Mesenchymal stem cell (in vitro differentiated cells and primary cell): Measurements from ENCODE around the gene AKAP13. TPM values are rescaled to one million over a fixed set of nuclear protein-coding genes. Genes with fewer than 3 reads are reported as not detected.
"Not testable (repeated sequence)": the region's sequence is repeated elsewhere in the genome, so short reads cannot be mapped to it uniquely, and the experiment has no call there.

Source experiments
- DNase-seq: peaks from one replicate; pipeline ENCODE4 v3.0.0-alpha.2; 2013
- H2AFZ ChIP-seq: one replicate; pipeline ENCODE4 v1.6.1; 2013; ENCODE audit warnings: low read depth, mild to moderate bottlenecking, control low read depth, inconsistent platforms, low read length, moderate library complexity
- H2AK5ac ChIP-seq: 2 replicates; pipeline ENCODE4 v1.6.1; 2013; ENCODE audit warnings: low read length, moderate library complexity, mild to moderate bottlenecking, inconsistent platforms; ENCODE audit not compliant: severe bottlenecking
- H2BK120ac ChIP-seq: one replicate; pipeline ENCODE4 v1.6.1; 2013; ENCODE audit warnings: low read depth, mild to moderate bottlenecking, inconsistent platforms, low read length, moderate library complexity
- H2BK12ac ChIP-seq, 2 experiments: one replicate each; pipeline ENCODE4 v1.6.1; 2013; ENCODE audit warnings: inconsistent platforms in 2 of 2, low read length in 2 of 2, mild to moderate bottlenecking in 2 of 2, moderate library complexity in 2 of 2, control low read depth in 1 of 2
- H2BK15ac ChIP-seq: one replicate; pipeline ENCODE4 v1.6.1; 2013; ENCODE audit warnings: mild to moderate bottlenecking, low read depth, inconsistent platforms; ENCODE audit not compliant: poor library complexity, severe bottlenecking
- H2BK5ac ChIP-seq: 2 replicates; pipeline ENCODE4 v1.6.1; 2013; ENCODE audit warnings: low read depth, mild to moderate bottlenecking, low read length, control low read depth, inconsistent platforms; ENCODE audit not compliant: poor library complexity, severe bottlenecking
- H3K14ac ChIP-seq, 2 experiments: one replicate each; pipeline ENCODE4 v1.6.1; 2013; ENCODE audit warnings: inconsistent platforms in 2 of 2, low read length in 2 of 2, control low read depth in 1 of 2, mild to moderate bottlenecking in 1 of 2, moderate library complexity in 1 of 2
- H3K18ac ChIP-seq, 2 experiments: one replicate each; pipeline ENCODE4 v1.6.1; 2013; ENCODE audit warnings: inconsistent platforms in 2 of 2, low read length in 2 of 2, control low read depth in 1 of 2, low read depth in 1 of 2, mild to moderate bottlenecking in 1 of 2
- H3K23ac ChIP-seq, 2 experiments: one replicate each; pipeline ENCODE4 v1.6.1; 2013; ENCODE audit warnings: inconsistent platforms in 2 of 2, low read length in 2 of 2, mild to moderate bottlenecking in 2 of 2, moderate library complexity in 2 of 2, control low read depth in 1 of 2
- H3K27ac ChIP-seq: 2 replicates; pipeline ENCODE4 v1.5.1; 2013; ENCODE audit warnings: mild to moderate bottlenecking, moderate library complexity, low read length, control low read depth, inconsistent platforms; ENCODE audit not compliant: poor library complexity, severe bottlenecking
- H3K27me3 ChIP-seq, 2 experiments: 2 replicates each; pipeline versions ENCODE4 v1.6.1 to v1.7.0; 2013; ENCODE audit warnings: low read length in 2 of 2, mild to moderate bottlenecking in 2 of 2, moderate library complexity in 2 of 2, control low read depth in 1 of 2, inconsistent platforms in 1 of 2; ENCODE audit not compliant: control insufficient read depth in 1 of 2, insufficient read depth in 1 of 2
- H3K36me3 ChIP-seq, 2 experiments: 2 replicates each; pipeline versions ENCODE4 v1.6.1 to v1.7.0; 2013; ENCODE audit warnings: low read length in 2 of 2, control low read depth in 1 of 2, inconsistent platforms in 1 of 2, low read depth in 1 of 2, mild to moderate bottlenecking in 1 of 2; ENCODE audit not compliant: insufficient read depth in 2 of 2, control insufficient read depth in 1 of 2
- H3K4ac ChIP-seq, 2 experiments: one replicate each; pipeline ENCODE4 v1.6.1; 2013; ENCODE audit warnings: inconsistent platforms in 2 of 2, low read length in 2 of 2, mild to moderate bottlenecking in 2 of 2, moderate library complexity in 2 of 2, control low read depth in 1 of 2, low read depth in 1 of 2
- H3K4me1 ChIP-seq: 2 replicates; pipeline ENCODE4 v1.6.1; 2013; ENCODE audit warnings: low read depth, low read length, control low read depth; ENCODE audit not compliant: control insufficient read depth, insufficient read depth
- H3K4me2 ChIP-seq: 2 replicates; pipeline ENCODE4 v1.6.1; 2013; ENCODE audit warnings: low read length, mild to moderate bottlenecking, inconsistent platforms; ENCODE audit not compliant: poor library complexity, severe bottlenecking
- H3K4me3 ChIP-seq, 2 experiments: 2 replicates each; pipeline versions ENCODE4 v1.5.1 to v1.7.0; 2013; ENCODE audit warnings: low read length in 2 of 2, mild to moderate bottlenecking in 2 of 2, control low read depth in 1 of 2, low read depth in 1 of 2; ENCODE audit not compliant: insufficient read depth in 1 of 2
- H3K79me1 ChIP-seq: replicated peaks from 2 replicates; pipeline ENCODE4 v1.6.1; 2013; ENCODE audit warnings: mild to moderate bottlenecking, control low read depth, low read length, inconsistent platforms; ENCODE audit not compliant: poor library complexity, severe bottlenecking
- H3K9ac ChIP-seq: 2 replicates; pipeline ENCODE4 v1.7.0; 2013; ENCODE audit warnings: mild to moderate bottlenecking, low read length, moderate library complexity
- H3K9me3 ChIP-seq: 2 replicates; pipeline ENCODE4 v1.7.0; 2013; ENCODE audit warnings: mild to moderate bottlenecking, low read length; ENCODE audit not compliant: control insufficient read depth
- H4K8ac ChIP-seq: one replicate; pipeline ENCODE4 v1.6.1; 2013; ENCODE audit warnings: inconsistent platforms, mild to moderate bottlenecking, low read length, moderate library complexity
- H4K91ac ChIP-seq: one replicate; pipeline ENCODE4 v1.6.1; 2013; ENCODE audit warnings: mild to moderate bottlenecking, low read length, inconsistent platforms
- WGBS: methylation state at CpG from one replicate; pipeline ENCODE4 v1.1.7; 2013; ENCODE audit warnings: mixed read lengths; 5-methylcytosine and 5-hydroxymethylcytosine counted together
- small RNA-seq: library from polyadenylated mRNA; stranded (forward); fragments of <200 nt; extraction: miRNeasy Mini kit (QIAGEN cat#:217004); gene quantifications from one replicate; pipeline ENCODE3, GENCODE V24; 2013; ENCODE audit warnings: low read depth

AKAP13 gene

DNA sequence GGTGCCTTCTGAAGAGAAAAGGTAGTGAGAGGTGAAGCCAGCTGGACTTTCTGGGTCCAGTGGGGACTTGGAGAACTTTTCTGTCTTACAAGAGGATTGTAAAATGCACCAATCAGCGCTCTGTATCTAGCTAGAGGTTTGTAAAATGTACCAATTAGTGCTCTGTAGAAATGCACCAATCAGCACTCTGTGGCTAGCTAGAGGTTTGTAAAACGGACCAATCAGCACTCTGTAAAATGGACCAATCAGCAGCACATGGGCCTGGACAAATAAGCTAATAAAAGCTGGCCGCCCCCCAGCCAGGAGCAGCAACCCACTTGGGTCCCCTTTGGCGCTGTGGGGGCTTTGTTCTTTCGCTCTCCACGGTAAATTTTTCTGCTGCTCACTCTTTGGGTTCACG lies 416.0 kb downstream of the AKAP13 start:
- not testable (repeated sequence) for H2AFZ ChIP-seq, H4K91ac ChIP-seq, H2BK15ac ChIP-seq, H3K18ac ChIP-seq, H3K14ac ChIP-seq, H2BK12ac ChIP-seq, H3K9ac ChIP-seq, H3K23ac ChIP-seq, H4K8ac ChIP-seq, H3K4me2 ChIP-seq, DNase-seq, H2AK5ac ChIP-seq, H3K27ac ChIP-seq, H3K4me3 ChIP-seq, H3K4ac ChIP-seq, H3K36me3 ChIP-seq, H2BK5ac ChIP-seq, H2BK120ac ChIP-seq, H3K9me3 ChIP-seq
- Histone ChIP-seq H3K27me3 (peaks cover 0 to 17% of the 10 kb centered on the region in 2 experiments), H3K79me1 (peaks cover 22% of the 10 kb centered on the region), H3K4me1 (peaks cover 14% of the 10 kb centered on the region)
- WGBS: 71% methylated on average over 7 of the region's 7 CpGs

Small RNA genes within 50 kb of the gene (small RNA-seq; reads per million reads assigned to genes)
- not detected for gene AC021739.1
- 27.6 reads per million, percentile 88 among the genes with 10 or more reads in this experiment for gene MIR1276
- not detected for gene RNU6-1280P
- gene RNU7-79P: not detected
